ENCODE data around the gene CD200R1.

DNA sequence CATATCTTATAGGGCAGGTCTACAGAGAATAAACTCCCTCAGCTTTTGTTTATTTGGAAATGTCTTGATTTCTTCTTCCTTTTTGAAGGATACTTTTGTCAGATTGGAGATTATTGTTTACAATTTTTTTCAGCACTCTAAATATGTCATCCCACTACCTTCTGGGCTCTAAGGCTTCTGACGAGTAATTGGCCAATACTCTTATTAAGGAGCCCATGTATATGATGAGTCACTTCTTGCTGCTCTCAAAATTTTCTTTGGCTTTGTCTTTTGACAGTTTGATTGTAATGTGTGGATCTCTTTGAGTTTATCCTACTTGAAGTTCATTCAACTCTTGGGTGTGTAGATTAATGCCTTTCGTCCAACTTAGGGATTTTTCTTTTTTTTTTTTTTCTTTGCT, 99.3 kb downstream of the CD200R1 start:
- TF ChIP-seq POLR2AphosphoS5 (IDR thresholded peaks at IDR 0.05; ENCODE audit: low read depth, low read length) (no peak), TAF1 (IDR thresholded peaks at IDR 0.05; ENCODE audit: borderline replicate concordance, insufficient read depth, low read length) (no peak)
- TF ChIP-seq, protein P1, sequence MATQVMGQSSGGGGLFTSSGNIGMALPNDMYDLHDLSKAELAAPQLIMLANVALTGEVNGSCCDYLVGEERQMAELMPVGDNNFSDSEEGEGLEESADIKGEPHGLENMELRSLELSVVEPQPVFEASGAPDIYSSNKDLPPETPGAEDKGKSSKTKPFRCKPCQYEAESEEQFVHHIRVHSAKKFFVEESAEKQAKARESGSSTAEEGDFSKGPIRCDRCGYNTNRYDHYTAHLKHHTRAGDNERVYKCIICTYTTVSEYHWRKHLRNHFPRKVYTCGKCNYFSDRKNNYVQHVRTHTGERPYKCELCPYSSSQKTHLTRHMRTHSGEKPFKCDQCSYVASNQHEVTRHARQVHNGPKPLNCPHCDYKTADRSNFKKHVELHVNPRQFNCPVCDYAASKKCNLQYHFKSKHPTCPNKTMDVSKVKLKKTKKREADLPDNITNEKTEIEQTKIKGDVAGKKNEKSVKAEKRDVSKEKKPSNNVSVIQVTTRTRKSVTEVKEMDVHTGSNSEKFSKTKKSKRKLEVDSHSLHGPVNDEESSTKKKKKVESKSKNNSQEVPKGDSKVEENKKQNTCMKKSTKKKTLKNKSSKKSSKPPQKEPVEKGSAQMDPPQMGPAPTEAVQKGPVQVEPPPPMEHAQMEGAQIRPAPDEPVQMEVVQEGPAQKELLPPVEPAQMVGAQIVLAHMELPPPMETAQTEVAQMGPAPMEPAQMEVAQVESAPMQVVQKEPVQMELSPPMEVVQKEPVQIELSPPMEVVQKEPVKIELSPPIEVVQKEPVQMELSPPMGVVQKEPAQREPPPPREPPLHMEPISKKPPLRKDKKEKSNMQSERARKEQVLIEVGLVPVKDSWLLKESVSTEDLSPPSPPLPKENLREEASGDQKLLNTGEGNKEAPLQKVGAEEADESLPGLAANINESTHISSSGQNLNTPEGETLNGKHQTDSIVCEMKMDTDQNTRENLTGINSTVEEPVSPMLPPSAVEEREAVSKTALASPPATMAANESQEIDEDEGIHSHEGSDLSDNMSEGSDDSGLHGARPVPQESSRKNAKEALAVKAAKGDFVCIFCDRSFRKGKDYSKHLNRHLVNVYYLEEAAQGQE (IDR thresholded peaks at IDR 0.05; ENCODE audit: insufficient read depth in 1 of 2, low read depth in 2 of 2, low read length in 2 of 2), result no peak

Data from PFSK-1 (cell line).